ENCODE data around the gene HOXB3.

Gene HOXB3

GRCh38 chr17:48625495-48626244, 35.6 kb upstream of the HOXB3 start:
- no peak for DNase-seq (ENCODE audit: low spot score)

- no peak for DNase-seq (ENCODE audit: low spot score)
Observed at GRCh38 chr17:48624544-48625494, 34.8 kb upstream of the HOXB3 start.

- DNase-seq (ENCODE audit: low spot score): no peak
Observed at GRCh38 chr17:48624118-48624517, 34.1 kb upstream of the HOXB3 start.

GRCh38 chr17:48623583-48623982, 33.5 kb upstream of the HOXB3 start:
- no peak for DNase-seq (ENCODE audit: low spot score)

- no peak for DNase-seq (ENCODE audit: low spot score)
Observed at GRCh38 chr17:48622857-48623256, 32.8 kb upstream of the HOXB3 start.

- DNase-seq (ENCODE audit: low spot score): no peak
Observed at GRCh38 chr17:48621410-48622392, 31.7 kb upstream of the HOXB3 start.

GRCh38 chr17:48620461-48621139, 30.6 kb upstream of the HOXB3 start:
- no peak for DNase-seq (ENCODE audit: low spot score)

- no peak for DNase-seq (ENCODE audit: low spot score)
Observed at GRCh38 chr17:48619826-48620449, 29.9 kb upstream of the HOXB3 start.

- DNase-seq (ENCODE audit: low spot score): peak; percentile 77
Observed at GRCh38 chr17:48618256-48618896, 28.3 kb upstream of the HOXB3 start.

GRCh38 chr17:48617471-48618255, 27.6 kb upstream of the HOXB3 start:
- DNase-seq (ENCODE audit: low spot score): no peak

GRCh38 chr17:48616717-48617470, 26.9 kb upstream of the HOXB3 start:
- no peak for DNase-seq (ENCODE audit: low spot score)

- DNase-seq (ENCODE audit: low spot score): no peak
Observed at GRCh38 chr17:48615963-48616716, 26.1 kb upstream of the HOXB3 start.

GRCh38 chr17:48615047-48615962, 25.3 kb upstream of the HOXB3 start, which contains the start of gene HOXB8:
HOXB8 (minus strand) TSS chr17:48615292; CDS start chr17:48614704, 588 bp downstream.
- no peak for DNase-seq (ENCODE audit: low spot score)

- no peak for DNase-seq (ENCODE audit: low spot score)
Observed at GRCh38 chr17:48613862-48614694, 24.0 kb upstream of the HOXB3 start.

- DNase-seq (ENCODE audit: low spot score): no peak
Observed at GRCh38 chr17:48612854-48613691, 23.0 kb upstream of the HOXB3 start.
